HG02678 (cell line): Measurements from ENCODE around the gene CLEC12A.
"Not testable (repeated sequence)": the region's sequence is repeated elsewhere in the genome, so short reads cannot be mapped to it uniquely, and the experiment has no call there.

Source experiments
- ATAC-seq: cut with Tn5 transposase; IDR thresholded peaks from one replicate; pipeline ENCODE4 v1.9.1; 2021; ENCODE audit warnings: mild to moderate bottlenecking, moderate library complexity; ENCODE audit not compliant: unreplicated experiment

The CLEC12A gene

DNA sequence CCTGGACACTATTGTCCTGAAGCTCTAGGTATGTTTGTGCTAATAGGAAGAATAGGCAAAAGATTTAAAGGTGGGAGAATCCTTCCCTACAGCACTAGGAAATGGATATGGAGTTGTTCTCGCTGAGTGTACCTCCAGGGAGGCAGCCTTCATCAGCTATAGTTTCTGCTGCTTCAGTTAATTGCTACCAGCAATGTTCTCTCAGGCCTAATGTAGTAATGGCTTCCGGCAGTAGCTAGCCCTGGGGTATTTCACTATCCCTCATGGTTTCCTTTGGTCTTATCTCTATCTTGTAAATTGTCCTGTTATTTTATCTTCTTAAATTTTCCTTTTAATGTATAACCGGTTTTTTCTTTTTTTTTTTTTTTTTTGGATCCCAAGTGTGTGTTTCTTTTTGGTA lies 9.3 kb upstream of the CLEC12A start:
- ATAC-seq = no peak

DNA sequence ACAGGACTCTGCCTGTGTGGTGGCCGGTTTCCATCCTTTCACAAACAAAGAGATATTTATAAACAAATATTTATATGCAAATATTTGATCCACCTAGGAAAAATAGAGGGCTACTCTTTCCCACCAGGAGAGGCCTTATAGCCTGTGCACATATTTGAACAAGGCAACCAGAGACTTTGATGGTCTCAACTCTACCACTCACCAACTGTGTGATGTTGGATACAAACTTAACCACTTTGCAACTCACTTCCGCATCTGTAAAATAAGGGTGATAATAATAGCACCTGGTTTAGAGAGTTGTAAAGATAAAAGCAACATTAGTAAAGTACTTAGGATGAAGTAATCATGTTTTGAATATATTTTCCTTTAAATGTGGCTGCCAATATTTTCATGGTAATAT lies 1.5 kb upstream of the CLEC12A start:
- no peak for ATAC-seq

GRCh38 chr12:9973949-9974348 lies 2.7 kb downstream of the CLEC12A start:
- ATAC-seq = no peak

DNA sequence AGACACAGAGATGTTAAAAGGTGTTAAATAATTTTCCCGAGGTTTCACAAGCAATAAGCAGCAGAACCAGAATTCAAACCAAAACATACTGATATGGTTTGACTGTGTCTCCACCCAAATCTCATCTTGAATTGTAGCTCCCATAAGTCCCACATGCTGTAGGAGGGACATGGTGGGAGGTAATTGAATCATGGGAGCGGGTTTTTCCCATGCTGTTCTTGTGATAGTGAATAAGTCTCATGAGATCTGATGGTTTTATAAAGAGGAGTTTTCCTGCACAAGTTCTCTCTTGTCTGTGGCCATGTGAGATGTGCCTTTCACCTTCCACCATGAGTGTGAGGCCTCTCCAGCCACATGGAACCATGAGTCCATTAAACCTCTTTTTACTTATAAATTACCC lies 3.5 kb downstream of the CLEC12A start:
- not testable (repeated sequence) for ATAC-seq

GRCh38 chr12:9975614-9976013 lies 4.4 kb downstream of the CLEC12A start:
- no peak for ATAC-seq

GRCh38 chr12:9976626-9977025 lies 5.4 kb downstream of the CLEC12A start:
- not testable (repeated sequence) for ATAC-seq

- no peak for ATAC-seq
Measured at GRCh38 chr12:9977916-9978315, 6.7 kb downstream of the CLEC12A start.

GRCh38 chr12:9980126-9980525 lies 8.9 kb downstream of the CLEC12A start:
- ATAC-seq = no peak

DNA sequence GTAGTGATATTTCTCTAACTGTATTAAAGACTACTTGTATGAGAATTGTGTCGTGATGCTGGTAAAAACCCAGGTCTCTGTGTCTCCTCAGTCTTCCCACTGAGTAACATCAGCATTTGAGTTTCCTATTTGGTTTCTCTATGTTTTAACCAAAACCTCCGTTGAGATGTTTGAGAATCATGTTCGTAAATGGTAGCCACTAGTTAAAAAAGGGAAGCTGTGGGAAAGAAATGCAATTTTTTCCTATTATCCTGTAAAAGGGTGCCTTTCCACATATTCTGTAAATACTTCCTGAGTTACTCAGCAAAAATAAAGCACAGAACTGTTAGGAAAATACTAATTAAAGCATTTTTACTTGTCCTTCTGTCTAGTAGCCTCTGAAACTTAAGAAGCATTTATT lies 20.7 kb downstream of the CLEC12A start:
- no peak for ATAC-seq

- no peak for ATAC-seq
Measured at GRCh38 chr12:9992296-9992695, 21.1 kb downstream of the CLEC12A start.

GRCh38 chr12:9999016-9999415 lies 27.8 kb downstream of the CLEC12A start, which contains the start of gene CLEC1B:
Gene CLEC1B (minus strand): TSS chr12:9999121. CDS start chr12:9999100, 21 bp downstream.
- no peak for ATAC-seq

- ATAC-seq = no peak
Measured at GRCh38 chr12:10001171-10001776, 30.1 kb downstream of the CLEC12A start.

DNA sequence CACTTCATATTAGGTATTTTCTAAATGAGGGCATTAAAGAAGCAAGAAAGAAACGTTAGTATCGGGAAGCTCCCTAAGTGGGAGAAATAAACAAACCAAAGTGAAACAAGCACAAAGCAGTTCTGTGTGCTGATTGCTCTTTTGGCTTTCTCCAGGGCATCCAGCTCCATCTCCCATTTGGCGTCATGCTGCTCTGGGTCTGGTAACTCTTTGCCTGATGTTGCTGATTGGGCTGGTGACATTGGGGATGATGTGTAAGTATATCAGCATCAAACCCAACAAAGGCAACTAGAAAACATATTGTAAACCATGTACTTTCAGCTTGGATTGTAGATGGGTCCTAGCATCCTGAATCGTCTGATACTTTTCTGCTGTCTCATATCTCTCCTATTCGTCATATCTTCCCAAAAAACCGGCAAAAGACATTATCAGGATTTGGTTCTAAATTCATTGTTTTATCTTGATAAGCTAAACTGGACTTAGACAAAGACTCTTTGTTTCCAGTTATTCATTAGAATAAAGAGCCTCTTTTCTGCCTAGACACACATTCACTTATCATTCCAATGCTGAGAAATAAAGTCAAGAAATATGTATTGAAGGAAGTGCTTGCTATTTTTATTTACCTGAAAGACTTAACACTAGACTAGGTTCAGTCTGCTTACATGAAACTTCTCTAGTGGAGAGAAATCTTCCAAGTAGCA lies 41.6 kb downstream of the CLEC12A start:
- ATAC-seq = no peak

DNA sequence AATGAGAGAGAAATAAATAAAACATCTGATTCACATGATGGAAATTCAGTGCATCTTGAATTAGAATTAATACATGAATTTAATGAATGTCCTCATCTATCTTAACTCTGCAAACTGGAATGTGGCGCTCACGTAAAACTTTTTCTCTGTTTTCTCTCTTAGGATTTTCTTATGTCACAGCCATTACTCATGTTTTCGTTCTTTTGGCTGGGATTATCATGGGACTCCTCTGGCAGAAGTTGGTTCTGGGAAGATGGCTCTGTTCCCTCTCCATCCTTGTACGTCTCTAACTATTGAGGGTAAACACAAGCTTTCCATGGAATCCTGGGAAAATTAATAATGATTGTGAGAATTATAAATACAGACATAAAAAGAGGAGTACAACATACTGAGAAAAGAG lies 44.2 kb downstream of the CLEC12A start:
- no peak for ATAC-seq

DNA sequence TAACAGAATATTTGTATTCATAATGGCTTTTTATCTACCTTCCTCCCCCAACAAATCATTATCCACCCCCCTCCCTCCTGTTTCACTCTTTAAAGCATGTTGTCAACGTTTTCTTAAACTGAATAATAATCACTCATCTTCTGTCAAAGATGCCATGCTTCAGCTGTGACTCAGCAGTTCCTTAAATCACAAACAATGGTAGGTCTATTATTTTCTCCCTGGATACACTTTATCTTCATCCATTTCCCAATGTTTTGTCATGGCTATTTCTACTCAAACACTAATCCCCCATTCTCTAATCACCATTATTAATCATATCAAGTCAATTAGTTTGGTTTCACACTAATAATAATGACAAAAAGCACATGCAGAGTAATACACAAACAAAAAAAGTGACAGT lies 45.7 kb downstream of the CLEC12A start:
- no peak for ATAC-seq

- no peak for ATAC-seq
Measured at GRCh38 chr12:10018386-10018785, 47.2 kb downstream of the CLEC12A start.

GRCh38 chr12:10021342-10021741 lies 50.1 kb downstream of the CLEC12A start:
- ATAC-seq = no peak

GRCh38 chr12:10025236-10025635 lies 54.0 kb downstream of the CLEC12A start:
- ATAC-seq = no peak

GRCh38 chr12:10026666-10027065 lies 55.5 kb downstream of the CLEC12A start:
- ATAC-seq = not testable (repeated sequence)

DNA sequence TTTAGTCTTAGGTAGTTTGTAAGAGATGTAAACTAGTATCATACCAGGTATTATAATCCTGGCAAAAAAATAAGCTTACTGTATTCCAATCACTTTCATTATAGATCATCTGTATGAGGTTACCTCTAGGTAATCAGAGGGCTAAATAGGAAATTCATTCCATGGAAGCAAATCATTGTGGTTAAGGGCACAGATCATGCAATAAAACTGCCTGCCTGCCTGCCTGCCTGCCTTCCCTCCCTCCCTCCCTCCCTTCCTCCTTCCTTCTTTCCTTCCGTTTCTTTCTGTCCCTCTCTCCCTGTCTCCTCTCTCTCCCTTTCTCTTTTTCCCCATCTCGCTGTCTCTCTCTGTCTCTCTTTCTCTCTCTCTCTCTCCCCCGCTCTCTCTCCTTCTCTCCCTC lies 56.1 kb downstream of the CLEC12A start:
- ATAC-seq = no peak

DNA sequence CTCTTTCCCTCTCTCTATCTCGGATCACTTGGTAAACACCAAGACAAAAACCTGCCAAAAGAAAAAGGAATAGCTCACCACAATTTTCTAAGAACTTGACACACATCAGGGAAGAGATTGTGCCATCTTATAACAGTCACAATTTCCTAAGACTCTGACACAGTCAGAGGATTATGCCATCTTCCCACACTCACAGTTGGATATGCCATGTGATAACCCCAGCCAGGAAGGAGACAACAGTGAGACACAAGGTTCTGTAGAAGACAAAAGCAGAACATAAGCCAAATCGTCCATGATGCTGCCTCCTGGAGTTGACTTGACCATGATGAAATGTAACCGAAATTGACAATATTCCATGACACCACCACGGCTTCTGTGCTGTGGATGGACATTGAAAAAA lies 56.5 kb downstream of the CLEC12A start:
- ATAC-seq = no peak

- ATAC-seq = no peak
Measured at GRCh38 chr12:10030446-10030845, 59.2 kb downstream of the CLEC12A start, which contains the start of gene CLEC9A. Gene CLEC9A (plus strand): TSS chr12:10030682. CDS start chr12:10052688, 22,006 bp downstream.

GRCh38 chr12:10031321-10031720 lies 60.1 kb downstream of the CLEC12A start:
- no peak for ATAC-seq
